HG02973 (cell line): Measurements from ENCODE around the gene STK11IP.

ENCODE experiments used
- ATAC-seq: cut with Tn5 transposase; IDR thresholded peaks from one replicate; pipeline ENCODE4 v1.9.1; 2021; ENCODE audit warnings: moderate library complexity; ENCODE audit not compliant: unreplicated experiment

The STK11IP gene

DNA sequence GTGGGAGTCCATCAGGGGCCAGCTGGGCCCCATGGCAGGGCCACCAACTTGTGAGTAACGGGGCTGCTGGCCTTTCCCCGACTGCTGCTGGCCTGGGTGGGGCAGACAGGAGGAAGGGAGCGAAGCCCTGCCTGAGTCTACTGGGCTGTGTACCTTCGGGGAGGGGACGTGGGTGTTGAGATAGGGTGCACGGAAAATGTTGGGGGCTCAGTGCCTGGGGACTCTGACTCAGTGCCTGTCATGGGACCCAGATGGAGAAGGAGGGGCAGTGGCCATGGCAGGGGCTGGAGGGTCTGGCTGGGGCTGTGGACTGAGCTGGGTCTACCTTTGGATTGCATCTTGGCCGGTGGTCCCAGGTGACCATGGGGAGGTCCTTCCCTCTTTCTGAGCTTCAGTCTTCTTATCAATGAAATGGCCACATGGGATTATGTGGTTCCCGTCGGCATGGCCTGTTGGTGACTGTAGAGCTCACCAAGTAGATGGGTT lies 33.8 kb downstream of the STK11IP start:
- ATAC-seq = no peak

DNA sequence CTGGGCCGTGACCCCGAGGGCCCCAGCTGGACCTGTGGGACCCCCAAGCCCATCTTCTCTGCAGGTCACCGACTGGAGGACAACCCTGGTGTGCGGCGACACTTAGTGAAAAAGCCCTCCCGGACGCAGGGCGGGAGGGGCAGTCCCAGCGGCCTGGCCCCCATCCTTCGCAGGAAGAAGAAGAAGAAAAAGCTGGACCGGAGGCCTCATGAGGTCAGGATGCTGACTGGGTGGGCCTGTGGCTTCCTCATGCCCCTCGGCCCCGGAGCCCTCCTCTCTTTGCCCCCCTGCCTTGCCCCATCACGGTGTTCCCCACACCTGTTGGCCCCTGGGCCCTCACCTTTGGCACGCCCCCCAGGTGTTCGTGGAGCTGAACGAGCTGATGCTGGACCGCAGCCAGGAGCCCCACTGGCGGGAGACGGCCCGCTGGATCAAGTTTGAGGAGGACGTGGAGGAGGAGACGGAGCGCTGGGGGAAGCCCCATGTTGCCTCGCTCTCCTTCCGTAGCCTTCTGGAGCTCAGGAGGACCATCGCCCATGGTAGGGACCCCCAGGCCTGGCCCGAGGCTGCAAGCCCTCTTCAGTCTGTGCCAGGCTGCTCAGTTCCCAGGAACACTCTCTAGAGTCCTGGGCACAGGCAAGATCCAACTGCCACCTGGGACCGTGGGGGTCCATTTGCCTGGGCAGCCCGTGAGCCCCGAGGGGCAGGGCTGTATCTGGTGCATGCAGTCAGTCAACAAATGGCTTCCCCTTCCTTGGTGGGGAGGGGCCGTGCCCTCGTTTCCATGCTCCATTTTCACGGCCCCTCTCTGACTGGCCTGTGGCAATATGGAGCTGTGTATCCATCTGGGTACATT lies 34.5 kb downstream of the STK11IP start:
- no peak for ATAC-seq

DNA sequence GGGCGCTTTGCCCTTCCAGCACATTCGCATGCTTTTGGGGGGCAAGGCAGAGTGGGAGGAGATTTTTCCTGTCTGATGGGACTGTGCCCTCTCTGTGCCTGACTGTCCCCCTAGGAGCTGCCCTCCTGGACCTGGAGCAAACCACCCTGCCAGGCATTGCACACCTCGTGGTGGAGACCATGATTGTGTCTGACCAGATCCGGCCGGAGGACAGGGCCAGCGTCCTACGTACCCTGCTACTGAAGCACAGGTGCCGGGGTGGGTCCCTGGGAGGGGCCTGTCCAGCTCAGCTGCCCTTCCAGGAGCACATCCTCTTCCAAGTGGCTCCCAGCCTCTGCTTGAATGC lies 35.1 kb downstream of the STK11IP start:
- ATAC-seq = no peak

DNA sequence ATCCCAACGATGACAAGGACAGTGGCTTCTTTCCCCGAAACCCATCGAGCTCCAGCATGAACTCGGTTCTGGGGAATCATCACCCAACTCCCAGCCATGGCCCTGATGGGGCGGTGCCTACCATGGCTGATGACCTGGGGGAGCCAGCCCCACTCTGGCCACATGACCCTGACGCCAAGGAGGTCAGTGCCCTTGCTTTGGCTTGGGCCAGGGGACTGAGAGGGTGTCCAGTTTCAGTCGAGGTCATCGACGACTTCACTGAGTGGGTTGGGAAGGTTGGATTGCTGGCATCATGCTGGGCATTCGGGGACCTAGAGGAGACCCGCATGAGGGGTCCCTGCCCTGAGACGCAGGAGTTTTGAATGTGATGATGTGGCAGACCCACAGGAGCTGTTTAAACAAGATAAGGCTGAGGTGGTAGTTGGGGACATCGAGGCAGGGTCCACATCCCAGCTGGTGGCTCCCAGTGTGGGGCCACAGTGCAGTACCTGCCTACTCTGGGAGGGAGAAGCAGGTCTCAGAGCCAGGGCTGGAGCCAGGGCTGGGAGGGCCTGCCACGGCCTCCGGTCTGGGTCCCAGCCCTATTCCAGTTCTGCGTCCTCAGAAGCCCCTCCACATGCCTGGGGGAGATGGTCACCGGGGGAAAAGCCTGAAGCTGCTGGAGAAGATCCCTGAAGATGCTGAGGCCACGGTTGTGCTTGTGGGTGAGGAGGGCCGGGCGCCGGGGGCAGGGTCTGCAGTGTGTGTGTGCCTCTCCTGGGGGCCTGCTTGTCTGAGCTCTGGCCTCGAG lies 35.8 kb downstream of the STK11IP start:
- no peak for ATAC-seq

DNA sequence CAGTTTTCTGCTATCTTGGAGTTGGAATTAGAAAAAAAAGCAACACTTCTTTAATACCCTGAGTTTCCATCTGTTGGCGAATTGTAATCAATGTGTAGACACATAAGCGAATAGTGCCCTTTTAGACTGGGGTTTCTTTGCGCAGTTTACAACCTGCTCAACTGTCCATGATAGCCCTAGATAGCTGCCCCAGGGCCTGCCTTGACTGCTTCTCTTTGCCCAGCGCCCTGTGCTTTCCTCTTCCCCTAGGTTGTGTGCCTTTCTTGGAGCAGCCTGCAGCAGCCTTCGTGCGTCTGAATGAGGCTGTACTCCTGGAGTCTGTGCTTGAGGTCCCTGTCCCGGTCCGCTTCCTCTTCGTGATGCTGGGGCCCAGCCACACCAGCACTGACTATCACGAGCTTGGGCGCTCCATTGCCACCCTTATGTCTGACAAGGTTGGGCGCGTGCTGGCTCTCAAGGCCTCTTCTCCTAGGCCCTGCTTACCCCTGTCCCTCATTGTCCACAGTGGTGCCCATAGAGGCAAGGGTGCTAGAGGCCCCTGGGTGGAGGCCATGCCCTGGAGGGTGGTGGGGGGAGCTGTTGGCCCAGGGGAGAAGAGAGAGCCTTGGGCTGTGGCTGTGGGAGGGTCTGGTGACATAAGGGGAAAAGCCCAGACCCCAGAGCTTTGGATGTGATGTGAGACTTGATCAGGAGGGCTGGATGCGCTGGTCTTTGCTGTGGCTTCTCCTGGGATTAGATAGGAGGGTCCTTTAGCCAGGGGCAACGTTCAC lies 36.7 kb downstream of the STK11IP start:
- no peak for ATAC-seq

DNA sequence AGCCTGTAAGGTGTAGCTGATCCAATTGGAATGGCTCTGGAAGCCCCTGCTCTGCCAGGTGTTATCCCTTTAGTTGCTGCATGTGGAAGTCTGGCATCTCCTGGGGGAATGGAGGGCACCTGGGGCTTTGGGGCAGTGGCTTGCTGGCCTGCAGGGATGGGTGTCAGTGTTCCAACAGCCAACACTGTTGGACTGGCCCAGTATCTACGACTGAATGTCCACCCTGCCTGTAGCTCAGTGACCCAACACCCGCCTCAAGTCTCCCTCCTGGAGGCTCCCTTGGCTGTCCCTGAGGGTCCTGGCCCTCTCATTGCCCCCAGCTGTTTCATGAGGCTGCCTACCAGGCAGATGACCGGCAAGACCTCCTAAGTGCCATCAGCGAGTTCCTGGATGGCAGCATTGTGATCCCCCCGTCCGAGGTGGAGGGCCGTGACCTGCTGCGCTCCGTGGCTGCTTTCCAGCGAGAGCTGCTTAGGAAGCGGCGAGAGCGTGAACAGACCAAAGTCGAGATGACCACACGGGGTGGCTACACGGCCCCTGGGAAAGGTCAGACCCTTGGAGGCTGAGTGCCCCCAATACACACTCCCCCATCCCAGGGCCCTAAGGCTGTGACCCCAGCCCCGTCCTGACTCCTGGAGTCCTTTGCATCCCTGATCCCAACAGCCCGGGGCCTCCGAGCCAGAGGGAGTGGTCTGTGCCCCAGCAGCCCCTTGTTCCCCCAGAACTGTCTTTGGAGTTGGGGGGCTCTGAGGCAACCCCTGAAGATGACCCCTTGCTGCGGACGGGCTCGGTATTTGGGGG lies 37.5 kb downstream of the STK11IP start:
- no peak for ATAC-seq

DNA sequence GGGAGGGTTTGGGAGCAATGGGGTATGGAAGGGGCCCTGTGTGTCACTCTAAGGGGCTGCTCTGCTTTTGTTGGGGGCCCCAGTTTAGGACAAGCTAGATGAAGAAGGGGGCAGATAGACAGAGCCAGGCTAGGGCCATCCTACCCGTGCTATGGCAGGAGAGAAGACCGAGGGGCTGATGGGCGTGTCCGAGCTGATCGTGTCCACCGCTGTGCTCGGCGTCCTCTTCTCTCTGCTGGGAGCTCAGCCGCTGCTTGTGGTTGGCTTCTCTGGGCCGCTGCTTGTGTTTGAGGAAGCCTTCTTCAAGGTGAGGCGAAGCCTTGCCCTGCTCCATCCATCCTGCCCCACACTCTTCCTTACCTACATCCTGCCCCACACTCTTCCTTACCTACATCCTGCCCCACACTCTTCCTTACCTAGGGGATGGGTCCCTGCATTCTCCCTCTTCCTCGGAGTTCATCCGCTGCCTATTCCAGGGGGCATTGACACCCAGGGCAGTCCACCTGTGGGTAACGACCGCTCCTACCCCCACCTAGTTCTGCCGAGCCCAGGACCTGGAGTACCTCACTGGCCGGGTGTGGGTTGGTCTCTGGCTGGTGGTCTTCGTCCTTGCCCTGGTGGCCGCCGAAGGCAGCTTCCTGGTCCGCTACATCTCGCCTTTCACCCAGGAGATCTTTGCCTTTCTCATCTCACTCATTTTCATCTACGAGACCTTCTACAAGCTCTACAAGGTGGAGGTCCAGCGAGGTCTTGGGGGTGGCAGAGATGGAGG lies 38.7 kb downstream of the STK11IP start:
- ATAC-seq = no peak

DNA sequence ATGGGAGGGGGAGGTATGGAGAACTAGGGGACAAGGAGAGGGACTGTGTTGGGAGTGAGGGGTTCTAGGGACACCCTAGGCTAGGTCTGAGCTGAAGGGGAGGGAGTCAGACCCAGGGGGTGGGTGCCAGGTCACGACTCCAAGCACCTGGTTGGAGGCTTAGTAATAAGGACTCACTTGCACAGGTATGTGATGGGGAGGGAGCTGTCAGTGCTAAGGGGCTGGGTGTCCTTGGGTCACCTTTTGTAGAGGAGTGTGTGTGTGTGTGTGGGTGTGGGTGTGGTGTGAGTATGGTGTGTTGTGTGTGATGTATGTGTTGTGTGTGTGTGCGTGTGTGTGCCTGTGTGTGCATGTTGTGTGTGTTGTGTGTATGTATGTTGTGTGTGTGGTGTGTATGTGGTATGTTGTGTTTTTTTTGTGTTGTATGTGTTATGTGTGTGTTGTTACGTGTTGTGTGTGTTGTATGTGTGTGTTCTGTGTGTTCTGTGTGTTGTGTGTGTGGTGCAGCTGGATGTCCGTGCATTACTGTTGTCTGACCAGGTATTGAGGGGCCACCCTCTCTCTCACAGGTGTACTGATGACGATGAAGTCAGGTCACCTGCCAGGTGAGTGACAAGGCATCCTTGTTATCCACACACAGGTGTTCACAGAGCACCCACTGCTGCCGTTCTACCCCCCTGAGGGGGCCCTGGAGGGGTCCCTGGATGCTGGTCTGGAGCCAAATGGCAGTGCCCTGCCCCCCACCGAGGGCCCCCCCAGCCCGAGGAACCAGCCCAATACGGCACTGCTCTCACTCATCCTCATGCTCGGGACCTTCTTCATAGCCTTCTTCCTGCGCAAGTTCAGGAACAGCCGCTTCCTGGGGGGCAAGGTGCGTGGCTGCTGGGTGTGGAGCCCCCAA lies 39.5 kb downstream of the STK11IP start:
- ATAC-seq = no peak

DNA sequence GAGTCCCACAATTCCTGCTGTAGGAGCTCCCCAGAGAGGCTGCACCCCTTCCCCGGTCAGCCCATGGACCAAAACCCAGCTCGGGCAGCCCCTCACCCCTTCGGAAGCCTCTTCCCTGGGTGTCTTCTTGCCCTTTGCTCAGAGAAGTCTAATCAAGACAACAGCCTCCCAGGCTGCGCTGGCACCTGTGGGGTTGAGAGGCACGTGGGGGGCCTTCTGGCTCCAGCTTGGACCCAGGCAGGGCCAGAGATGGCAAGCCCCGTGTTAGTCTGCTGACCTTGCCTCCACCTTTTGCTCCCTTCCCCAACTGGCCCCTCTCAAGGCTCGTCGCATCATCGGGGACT lies 40.2 kb downstream of the STK11IP start:
- ATAC-seq = no peak

DNA sequence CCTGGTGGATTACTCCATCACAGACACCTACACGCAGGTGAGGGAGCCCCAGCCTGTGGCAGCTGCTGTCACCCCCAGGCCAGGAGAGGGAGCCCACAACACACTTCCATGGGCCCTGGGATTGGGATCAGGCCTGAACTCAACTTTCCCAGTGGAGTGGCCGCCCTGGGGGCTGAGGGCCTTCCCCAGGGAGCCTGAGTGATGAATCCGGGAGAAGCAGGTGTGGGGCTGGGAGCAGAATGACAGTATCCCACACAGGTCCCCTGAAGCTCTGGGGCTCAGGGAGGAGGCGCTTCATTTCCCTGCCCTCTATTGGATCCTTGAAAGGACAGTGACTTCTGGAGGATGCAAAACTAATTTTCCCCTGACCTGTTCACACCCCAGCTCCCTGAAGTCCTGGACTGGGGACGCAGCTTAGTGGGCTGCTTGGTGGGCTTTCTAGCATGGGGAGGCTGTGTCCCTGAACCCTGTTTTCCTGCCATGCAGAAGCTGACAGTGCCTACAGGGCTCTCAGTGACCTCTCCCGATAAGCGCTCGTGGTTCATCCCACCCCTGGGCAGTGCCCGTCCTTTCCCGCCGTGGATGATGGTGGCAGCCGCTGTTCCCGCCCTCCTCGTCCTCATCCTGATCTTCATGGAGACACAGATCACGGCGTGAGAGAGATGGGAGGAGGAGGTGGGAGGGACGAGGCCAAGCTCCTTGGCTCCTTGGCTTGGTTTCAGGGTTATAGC lies 40.7 kb downstream of the STK11IP start:
- ATAC-seq = no peak

DNA sequence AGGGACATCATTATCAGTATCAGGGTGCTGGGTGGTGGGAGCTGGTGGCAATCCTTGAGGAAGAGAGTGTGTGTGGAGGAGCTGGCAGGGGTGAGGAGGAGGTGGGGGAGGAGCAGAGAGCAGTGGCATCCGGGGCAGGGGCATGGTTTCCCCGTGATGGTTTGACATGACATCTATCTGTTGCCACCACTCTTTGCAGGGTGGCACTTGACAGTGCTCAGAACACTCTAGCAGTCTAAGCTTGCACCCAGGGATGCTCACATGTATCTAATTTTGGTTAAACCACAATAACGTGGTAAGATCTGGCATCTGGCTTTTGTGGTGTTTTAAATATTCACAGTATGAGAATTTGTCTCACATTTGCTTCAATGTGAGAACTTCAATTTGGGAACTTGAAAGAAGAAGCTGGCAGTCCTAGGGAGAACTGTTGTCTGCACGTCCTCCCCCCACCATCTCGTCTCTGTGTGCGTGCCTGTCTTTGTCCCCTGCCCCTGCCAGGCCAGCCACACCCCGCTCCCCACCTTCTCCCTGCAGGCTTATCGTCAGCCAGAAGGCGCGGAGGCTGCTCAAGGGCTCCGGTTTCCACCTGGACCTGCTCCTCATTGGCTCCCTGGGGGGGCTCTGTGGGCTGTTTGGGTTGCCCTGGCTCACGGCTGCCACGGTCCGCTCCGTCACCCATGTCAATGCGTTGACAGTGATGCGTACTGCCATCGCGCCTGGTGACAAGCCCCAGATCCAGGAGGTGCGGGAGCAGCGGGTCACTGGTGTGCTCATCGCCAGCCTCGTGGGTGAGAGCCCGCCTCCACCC lies 41.5 kb downstream of the STK11IP start:
- no peak for ATAC-seq

DNA sequence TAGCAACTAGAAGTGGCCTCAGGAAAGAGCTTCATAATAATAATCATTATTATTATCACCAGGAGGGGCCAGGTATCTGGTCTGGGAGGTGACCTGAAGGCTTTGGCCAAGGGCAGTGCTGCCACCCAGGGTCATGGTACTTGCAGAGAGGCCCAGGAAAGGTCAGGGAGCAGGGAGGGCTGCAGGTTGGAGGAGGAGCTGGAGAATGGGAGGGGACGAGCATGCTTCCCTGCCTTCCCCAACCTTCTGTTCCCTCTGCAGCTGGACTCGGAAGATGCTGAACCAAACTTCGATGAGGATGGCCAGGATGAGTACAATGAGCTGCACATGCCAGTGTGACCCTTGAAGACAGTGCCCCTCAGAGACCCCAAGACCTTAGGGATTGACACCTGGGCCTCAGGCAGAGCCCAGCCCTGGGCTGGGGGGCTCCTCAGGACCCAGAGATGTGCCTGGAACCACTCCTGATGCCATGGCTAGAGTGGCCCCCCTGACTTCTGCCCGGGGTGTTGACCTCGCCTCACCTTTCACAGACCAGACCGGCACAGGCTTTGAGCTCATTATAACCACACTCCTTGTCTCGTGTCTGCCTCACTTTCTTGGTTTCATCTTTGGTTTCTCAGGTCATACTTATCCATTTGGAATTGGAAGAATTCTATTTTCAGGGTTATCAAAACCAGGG lies 43.9 kb downstream of the STK11IP start:
- ATAC-seq = no peak

DNA sequence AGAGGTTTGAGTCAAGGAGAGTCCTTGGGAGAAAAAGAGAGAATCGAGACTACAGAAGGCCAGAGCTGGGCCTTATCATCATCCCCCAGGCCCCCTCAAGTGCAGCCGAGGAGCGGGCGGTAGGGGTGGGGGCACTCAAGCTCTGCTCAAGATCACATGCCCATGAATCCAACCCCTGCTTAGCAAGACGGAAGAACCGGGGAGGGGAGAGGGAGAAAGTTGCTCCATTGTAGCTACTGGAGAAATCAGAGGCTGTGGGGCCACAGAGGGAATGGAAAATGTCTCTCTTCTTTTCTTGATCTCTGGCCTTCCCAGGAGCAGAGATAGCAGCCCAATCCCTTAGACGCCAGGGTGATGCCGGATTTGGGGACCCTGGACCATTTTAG lies 44.4 kb downstream of the STK11IP start:
- no peak for ATAC-seq

DNA sequence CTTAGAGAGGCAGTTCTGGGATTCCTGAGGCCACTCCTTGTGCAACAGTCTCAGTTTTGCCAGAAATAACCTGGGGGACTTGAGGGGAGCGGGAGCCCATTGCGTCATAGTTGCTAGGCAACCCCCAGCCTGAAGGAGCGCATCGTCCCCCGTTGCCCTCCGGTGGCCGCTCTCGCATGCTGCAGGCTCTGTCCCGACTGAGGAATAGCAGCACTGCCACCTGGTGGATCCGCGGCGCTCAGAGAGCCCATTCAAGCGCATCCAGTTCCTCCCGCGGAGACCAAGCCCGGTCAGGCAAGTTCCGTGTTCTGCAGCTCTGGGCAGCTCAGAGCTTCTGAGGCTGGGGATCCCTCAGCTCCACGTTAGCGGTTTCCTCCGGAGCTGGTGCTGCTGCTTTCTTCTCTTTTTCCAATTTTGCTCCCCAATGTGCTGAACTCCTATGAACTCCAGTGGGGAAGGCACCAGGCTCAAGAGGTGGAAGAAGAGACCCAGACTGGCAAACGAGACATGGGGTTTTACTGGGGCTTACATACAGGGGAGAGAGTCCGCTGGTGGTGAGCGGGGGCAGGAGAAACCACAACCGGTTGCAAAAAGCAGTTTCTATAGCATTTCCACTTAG lies 44.9 kb downstream of the STK11IP start:
- peak; percentile 99 for ATAC-seq

DNA sequence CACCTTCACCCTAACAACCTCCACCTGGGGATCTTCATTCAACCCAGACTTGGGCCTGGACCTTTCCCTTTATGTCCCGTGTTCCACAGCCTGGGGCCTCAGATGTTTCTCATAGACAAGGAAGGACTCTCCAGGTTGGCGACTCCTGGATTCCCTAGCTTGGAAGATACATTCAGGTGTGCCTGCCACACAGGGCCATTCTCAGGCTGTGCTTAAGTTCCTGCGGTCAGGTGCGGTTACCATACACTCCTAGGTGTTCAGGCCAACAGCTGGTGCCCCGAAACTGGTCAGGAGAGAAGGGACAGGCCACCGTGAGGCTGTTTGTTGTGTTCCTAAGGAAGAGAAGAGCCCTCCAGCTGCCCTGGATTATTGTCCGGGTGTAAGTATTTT lies 45.4 kb downstream of the STK11IP start:
- ATAC-seq = no peak

DNA sequence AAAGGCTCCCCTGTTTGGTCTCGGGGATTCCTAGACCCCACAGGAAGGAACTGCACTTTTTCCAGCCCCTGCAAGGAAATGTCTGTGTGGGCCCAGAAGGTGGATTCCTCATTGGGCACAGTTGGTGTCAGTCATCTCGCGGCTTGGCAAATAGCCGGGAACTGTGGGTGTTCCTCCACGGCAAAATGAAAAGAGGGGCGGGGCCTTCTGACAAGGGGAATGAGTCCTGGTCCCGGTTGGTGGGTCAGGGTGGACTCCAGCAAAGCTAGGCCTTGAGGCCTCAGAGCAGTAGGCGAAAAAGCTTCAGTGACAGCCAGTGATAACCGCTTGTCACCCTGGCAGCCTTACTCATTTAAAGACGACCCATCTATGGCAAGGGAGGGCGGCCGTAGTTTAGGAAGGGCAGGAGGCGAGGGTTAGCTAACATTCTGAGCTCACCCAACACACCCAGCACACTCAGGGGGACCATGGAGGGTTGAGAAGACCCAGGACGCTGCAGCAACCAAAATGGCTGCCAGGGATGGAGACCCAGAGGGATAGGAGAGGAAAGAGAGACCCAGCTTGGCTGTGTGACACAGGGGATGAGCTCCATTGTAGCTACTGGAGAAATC lies 46.2 kb downstream of the STK11IP start:
- no peak for ATAC-seq
